Stimulated activated CD4-positive, alpha-beta T cell treated with anti-CD3 and anti-CD28 coated beads, Interleukin-4, amount 100 ng/mL, for 1 hour (primary cell): ENCODE data around the gene IFNL3.
"Not testable (repeated sequence)": the region's sequence is repeated elsewhere in the genome, so short reads cannot be mapped to it uniquely, and the experiment has no call there.

Experiments
- DNase-seq: peaks from one replicate; pipeline ENCODE4 v3.0.0-alpha.2; 2020

The IFNL3 gene

GRCh38 chr19:39244410-39245100 lies at the start of gene IFNL3:
IFNL3 (minus strand) TSS chr19:39245006; CDS start chr19:39244967, 39 bp downstream.
- not testable (repeated sequence) for DNase-seq

GRCh38 chr19:39293394-39293793 lies 48.6 kb upstream of the IFNL3 start:
- no peak for DNase-seq

GRCh38 chr19:39284032-39284431 lies 39.2 kb upstream of the IFNL3 start:
- DNase-seq = no peak

GRCh38 chr19:39282021-39282420 lies 37.2 kb upstream of the IFNL3 start:
- no peak for DNase-seq

- no peak for DNase-seq
These were observed 32.8 kb upstream of the IFNL3 start for GRCh38 chr19:39277598-39277997.

- DNase-seq = no peak
These were observed 31.9 kb upstream of the IFNL3 start for GRCh38 chr19:39276740-39277139.

GRCh38 chr19:39275578-39275977 lies 30.8 kb upstream of the IFNL3 start:
- DNase-seq = no peak

GRCh38 chr19:39273859-39274258 lies 29.1 kb upstream of the IFNL3 start:
- not testable (repeated sequence) for DNase-seq

GRCh38 chr19:39270036-39270871 lies 25.4 kb upstream of the IFNL3 start:
- no peak for DNase-seq

- not testable (repeated sequence) for DNase-seq
These were observed 24.6 kb upstream of the IFNL3 start for GRCh38 chr19:39269369-39269768.

GRCh38 chr19:39268531-39269223 lies 23.9 kb upstream of the IFNL3 start:
- not testable (repeated sequence) for DNase-seq

GRCh38 chr19:39268085-39268484 lies 23.3 kb upstream of the IFNL3 start, which contains the start of gene IFNL2:
IFNL2 (plus strand) TSS chr19:39268396; CDS start chr19:39268569, 173 bp downstream.
- DNase-seq = not testable (repeated sequence)

GRCh38 chr19:39265321-39265916 lies 20.6 kb upstream of the IFNL3 start:
- peak; percentile 9 for DNase-seq

- DNase-seq = no peak
These were observed 19.8 kb upstream of the IFNL3 start for GRCh38 chr19:39264306-39265290.

- no peak for DNase-seq
These were observed 19.1 kb upstream of the IFNL3 start for GRCh38 chr19:39263912-39264305.

- no peak for DNase-seq
These were observed 17.7 kb upstream of the IFNL3 start for GRCh38 chr19:39262496-39262895.

- no peak for DNase-seq
These were observed 16.9 kb upstream of the IFNL3 start for GRCh38 chr19:39261704-39262103.

GRCh38 chr19:39257227-39257626 lies 12.4 kb upstream of the IFNL3 start:
- no peak for DNase-seq

- no peak for DNase-seq
These were observed 9.9 kb upstream of the IFNL3 start for GRCh38 chr19:39254531-39255345.

- no peak for DNase-seq
These were observed 8.8 kb upstream of the IFNL3 start for GRCh38 chr19:39253374-39254149.
